Gastrocnemius medialis (tissue), 4 donors: ENCODE data around the gene TCFL5. TPM values are rescaled to one million over a fixed set of nuclear protein-coding genes. Genes with fewer than 3 reads are reported as not detected.

Source experiments
- ATAC-seq, 2 donors: fragments of 150-250 bp; one replicate each; pipeline ENCODE4 v1.9.1; 2016
- DNase-seq, 2 donors: peaks; one replicate each; pipeline ENCODE4 v3.0.0-alpha.2; 2019
- H3K27ac ChIP-seq, 4 donors: fragments of 200-600 bp; sonication (generic); 1 replicate in 1 of 4; 2 replicates in 3 of 4; pipeline ENCODE4 v1.5.1; 2016 to 2018; ENCODE audit warnings: mild to moderate bottlenecking in 2 of 4, moderate library complexity in 1 of 4
- H3K27me3 ChIP-seq, 3 donors: fragments of 200-600 bp; sonication (generic) in 2 of 3; 1 replicate in 1 of 3; 2 replicates in 2 of 3; pipeline versions ENCODE4 v1.5.1 to v1.6.0; 2016 to 2019; ENCODE audit warnings: mild to moderate bottlenecking in 1 of 3, moderate library complexity in 1 of 3
- H3K36me3 ChIP-seq, 2 donors: fragments of 200-600 bp; sonication (generic) in 1 of 2; one replicate each; pipeline ENCODE4 v1.5.1; 2017 to 2018
- H3K4me1 ChIP-seq, 2 donors: fragments of 200-600 bp; sonication (generic) in 1 of 2; one replicate each; pipeline ENCODE4 v1.5.1; 2016 to 2017; ENCODE audit warnings: mild to moderate bottlenecking in 2 of 2
- H3K4me3 ChIP-seq, 4 donors: fragments of 200-600 bp; sonication (generic) in 3 of 4; 1 replicate in 1 of 4; 2 replicates in 3 of 4; pipeline ENCODE4 v1.5.1; 2016 to 2019; ENCODE audit warnings: mild to moderate bottlenecking in 2 of 4
- H3K9me3 ChIP-seq, 3 donors: fragments of 200-600 bp; sonication (generic) in 2 of 3; 1 replicate in 1 of 3; 2 replicates in 2 of 3; pipeline ENCODE4 v1.5.1; 2016 to 2019
- POLR2A ChIP-seq, 2 donors: fragments of 450-650 bp; IDR thresholded peaks; one replicate each; pipeline ENCODE4 v1.6.1; 2017; ENCODE audit warnings: antibody characterized with exemption in 2 of 2, mild to moderate bottlenecking in 2 of 2, moderate library complexity in 2 of 2
- in situ Hi-C, 4 donors: fragments of 200-750 bp; cut with MboI; loops; one replicate each; pipeline versions ENCODE4 v1.15.0 to v1.8.0; 2017; ENCODE audit warnings: low sequenced_read_pairs in 4 of 4
- intact Hi-C: fragments of 100-400 bp; cut with DNase I; formaldehyde crosslinking; loops from one replicate; pipeline ENCODE4 v1.15.1; 2023; ENCODE audit warnings: low total_unique reads
- total RNA-seq, 4 donors: library from RNA; depleted of rRNA; stranded (reverse); fragments of >200 nt; gene quantifications; one replicate each; pipeline versions ENCODE4 v1.1.0 to v1.2.3, GENCODE V29; 2016
- TF ChIP-seq, protein P1 (sequence below), 5 experiments: fragments of 450-650 bp in 3 of 5; fragments of 200-600 bp in 2 of 5; sonication (generic) in 2 of 5; IDR thresholded peaks in 4 of 5; conservative IDR thresholded peaks in 1 of 5; 1 replicate in 4 of 5; 2 replicates in 1 of 5; pipeline ENCODE4 v1.5.1; 2016 to 2019; ENCODE audit warnings: antibody characterized with exemption in 5 of 5, mild to moderate bottlenecking in 3 of 5, moderate library complexity in 3 of 5

Gene TCFL5
- total RNA-seq, 4 donors from 2014 or later: 5.3 to 7.3 (median 6.3) TPM

DNA sequence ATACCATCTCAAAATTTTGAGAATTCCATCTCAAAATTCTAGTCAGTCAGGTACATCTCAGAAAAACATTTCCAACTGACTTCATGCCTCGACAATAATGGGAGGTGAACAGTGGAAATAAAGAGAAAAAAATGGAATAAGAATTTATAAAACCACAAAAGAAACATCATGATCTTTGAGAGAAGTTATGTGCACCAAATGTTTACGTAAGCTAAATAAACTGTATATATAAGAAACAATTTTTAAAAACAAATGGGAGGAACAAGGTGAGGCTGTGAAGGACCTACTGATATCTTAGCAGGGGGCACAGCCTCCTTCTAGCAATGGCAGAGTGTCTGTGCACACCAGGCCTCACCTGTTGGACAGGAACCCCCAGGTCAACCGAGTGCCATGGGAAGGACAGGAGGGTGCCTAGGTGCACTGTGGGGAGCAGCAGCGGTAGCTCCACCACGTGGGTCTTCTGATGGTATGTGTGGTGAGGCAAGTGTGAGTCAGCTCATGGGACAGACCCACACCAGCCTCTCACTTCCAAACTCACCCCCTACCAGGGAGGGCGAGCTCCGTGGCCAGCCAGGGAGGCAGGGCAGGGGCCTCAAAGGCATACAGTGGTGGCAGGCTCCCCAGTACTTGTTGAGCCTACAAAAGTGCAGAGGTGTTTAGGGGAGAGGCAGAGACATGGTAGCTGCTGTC is 41.4 kb upstream of the TCFL5 start:
- H3K4me1 ChIP-seq: peaks cover 11 to 12% of the 10 kb centered on the region in 2 donors
- no peak for TF ChIP-seq POLR2A (IDR thresholded peaks at IDR 0.05)
- TF ChIP-seq, protein P1, sequence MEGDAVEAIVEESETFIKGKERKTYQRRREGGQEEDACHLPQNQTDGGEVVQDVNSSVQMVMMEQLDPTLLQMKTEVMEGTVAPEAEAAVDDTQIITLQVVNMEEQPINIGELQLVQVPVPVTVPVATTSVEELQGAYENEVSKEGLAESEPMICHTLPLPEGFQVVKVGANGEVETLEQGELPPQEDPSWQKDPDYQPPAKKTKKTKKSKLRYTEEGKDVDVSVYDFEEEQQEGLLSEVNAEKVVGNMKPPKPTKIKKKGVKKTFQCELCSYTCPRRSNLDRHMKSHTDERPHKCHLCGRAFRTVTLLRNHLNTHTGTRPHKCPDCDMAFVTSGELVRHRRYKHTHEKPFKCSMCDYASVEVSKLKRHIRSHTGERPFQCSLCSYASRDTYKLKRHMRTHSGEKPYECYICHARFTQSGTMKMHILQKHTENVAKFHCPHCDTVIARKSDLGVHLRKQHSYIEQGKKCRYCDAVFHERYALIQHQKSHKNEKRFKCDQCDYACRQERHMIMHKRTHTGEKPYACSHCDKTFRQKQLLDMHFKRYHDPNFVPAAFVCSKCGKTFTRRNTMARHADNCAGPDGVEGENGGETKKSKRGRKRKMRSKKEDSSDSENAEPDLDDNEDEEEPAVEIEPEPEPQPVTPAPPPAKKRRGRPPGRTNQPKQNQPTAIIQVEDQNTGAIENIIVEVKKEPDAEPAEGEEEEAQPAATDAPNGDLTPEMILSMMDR (IDR thresholded peaks at IDR 0.05 in 4 of 5, conservative IDR thresholded peaks at IDR 0.05 in 1 of 5): no peak
- in situ Hi-C loops (no loop called here), intact Hi-C loops (no loop called here)
- ATAC-seq (no peak), DNase-seq (no peak)
- H3K4me3 ChIP-seq: no peak overlapping the region
- H3K27ac ChIP-seq: no peak overlapping the region
- H3K9me3 ChIP-seq: no peaks in the 10 kb centered on the region
- H3K27me3 ChIP-seq: peaks cover 0 to 3% (median 0%) of the 10 kb centered on the region in 3 donors
- peaks cover 5 to 58% of the 10 kb centered on the region in 2 donors for H3K36me3 ChIP-seq

- Histone ChIP-seq H3K36me3 (peaks cover 4 to 47% of the 10 kb centered on the region in 2 donors), H3K27me3 (peaks cover 0 to 3% (median 0%) of the 10 kb centered on the region in 3 donors), H3K4me1 (peaks cover 11 to 12% of the 10 kb centered on the region in 2 donors), H3K9me3 (no peaks in the 10 kb centered on the region), H3K27ac (no peak overlapping the region), H3K4me3 (no peak overlapping the region)
- intact Hi-C loops (no loop called here), in situ Hi-C loops (no loop called here)
- ATAC-seq: no peak
- no peak for DNase-seq
- TF ChIP-seq POLR2A (IDR thresholded peaks at IDR 0.05): no peak
- TF ChIP-seq, protein P1 (IDR thresholded peaks at IDR 0.05 in 4 of 5, conservative IDR thresholded peaks at IDR 0.05 in 1 of 5): no peak
Observed at GRCh38 chr20:62901891-62902290, 40.3 kb upstream of the TCFL5 start.

DNA sequence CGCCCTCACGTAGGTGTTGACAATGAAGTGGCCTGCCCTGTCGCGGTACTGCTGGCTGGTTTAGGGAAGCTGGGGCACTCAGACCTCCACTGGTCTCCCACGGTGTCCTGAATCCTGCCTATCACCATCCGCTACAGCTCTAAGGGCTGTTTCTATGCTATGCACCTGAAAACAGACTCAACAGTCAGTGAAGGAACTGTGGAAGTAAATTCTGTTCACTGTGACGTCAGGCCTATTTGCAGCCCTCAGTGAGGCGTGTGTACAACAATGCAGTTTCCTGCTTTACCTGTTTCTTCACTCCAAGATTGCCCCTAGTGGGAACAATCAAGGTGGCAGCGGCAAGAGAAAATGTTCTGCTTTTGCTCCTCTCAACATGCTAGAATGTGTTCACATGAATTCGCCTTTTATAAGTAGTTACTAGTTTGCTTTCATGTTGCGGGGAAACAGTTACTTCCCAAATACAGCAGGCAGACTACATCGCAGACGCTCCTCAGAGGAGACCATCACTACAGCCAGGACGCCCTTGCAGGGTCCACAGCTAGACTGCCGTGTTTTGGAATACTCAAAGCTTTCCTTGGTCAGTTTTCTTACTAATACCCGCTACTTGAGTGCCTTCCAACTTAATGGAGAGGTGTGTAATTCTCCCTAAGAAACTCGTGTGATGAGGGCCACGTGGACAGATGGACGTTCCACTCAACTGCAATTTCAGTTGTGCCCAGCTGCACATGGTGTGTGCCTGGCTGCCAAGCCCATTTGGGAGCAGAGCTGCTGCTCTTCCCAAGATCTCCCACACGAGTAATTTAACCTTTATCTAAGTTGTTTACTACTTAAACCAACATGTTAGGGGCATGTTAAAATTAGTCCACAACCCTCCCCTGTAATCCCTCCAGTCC is 39.3 kb upstream of the TCFL5 start:
- peak in 1 of 2 donors; percentile 2 for ATAC-seq
- no peak overlapping the region for H3K4me3 ChIP-seq
- intact Hi-C loops: loop anchor here (1.0 kb wide), 2 partner anchors 71 to 108 kb away; no protein-coding TSS in a partner anchor
- TF ChIP-seq POLR2A (IDR thresholded peaks at IDR 0.05): no peak
- TF ChIP-seq, protein P1 (IDR thresholded peaks at IDR 0.05 in 4 of 5, conservative IDR thresholded peaks at IDR 0.05 in 1 of 5): no peak
- H3K36me3 ChIP-seq: peaks cover 0 to 44% of the 10 kb centered on the region in 2 donors
- in situ Hi-C loops: no loop called here
- peaks cover 5 to 12% of the 10 kb centered on the region in 2 donors for H3K4me1 ChIP-seq
- peaks cover 0 to 3% (median 0%) of the 10 kb centered on the region in 3 donors for H3K27me3 ChIP-seq
- H3K27ac ChIP-seq: no peak overlapping the region
- DNase-seq: no peak
- no peaks in the 10 kb centered on the region for H3K9me3 ChIP-seq

GRCh38 chr20:62900052-62900691 is 38.5 kb upstream of the TCFL5 start:
- Histone ChIP-seq H3K9me3 (no peaks in the 10 kb centered on the region), H3K4me1 (peaks cover 5 to 12% of the 10 kb centered on the region in 2 donors), H3K27ac (no peak overlapping the region), H3K4me3 (no peak overlapping the region), H3K27me3 (peaks cover 0 to 3% (median 0%) of the 10 kb centered on the region in 3 donors), H3K36me3 (peaks cover 0 to 44% of the 10 kb centered on the region in 2 donors)
- intact Hi-C loops (loop anchor here (1.0 kb wide), 2 partner anchors 72 to 109 kb away; no protein-coding TSS in a partner anchor), in situ Hi-C loops (no loop called here)
- peak in 1 of 2 donors; percentile 61 for DNase-seq
- peak; percentile 69 to 84 for ATAC-seq
- TF ChIP-seq, protein P1 (IDR thresholded peaks at IDR 0.05 in 4 of 5, conservative IDR thresholded peaks at IDR 0.05 in 1 of 5): peak; percentile 78 to 93 (median 88)
- no peak for TF ChIP-seq POLR2A (IDR thresholded peaks at IDR 0.05)
